Measurements from ENCODE around the gene NFS1.
A peak's percentile ranks its signal among the peaks of the same experiment; 100 is the strongest.

Gene NFS1

DNA sequence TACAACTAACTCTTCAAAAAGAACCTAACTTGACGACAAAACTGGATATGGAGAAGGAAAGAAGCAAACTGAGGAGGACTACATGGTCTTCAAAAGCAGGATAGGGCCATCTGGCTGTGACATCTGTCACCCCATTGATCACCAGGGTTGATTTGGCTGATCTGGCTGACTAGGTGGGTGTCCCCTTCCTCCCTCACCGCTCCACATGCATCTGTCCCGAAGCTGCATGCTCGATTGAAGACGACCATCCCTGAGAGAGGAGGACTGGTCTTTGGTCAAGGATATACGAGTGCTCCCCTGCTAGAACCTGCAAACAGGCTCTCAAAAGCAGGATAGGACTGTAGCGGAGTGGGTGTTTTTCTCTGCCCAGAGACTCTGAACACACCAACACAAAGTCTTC lies 56.1 kb downstream of the NFS1 start:
- DNase-seq (ENCODE audit: low read depth in 2 of 2): no peak

DNA sequence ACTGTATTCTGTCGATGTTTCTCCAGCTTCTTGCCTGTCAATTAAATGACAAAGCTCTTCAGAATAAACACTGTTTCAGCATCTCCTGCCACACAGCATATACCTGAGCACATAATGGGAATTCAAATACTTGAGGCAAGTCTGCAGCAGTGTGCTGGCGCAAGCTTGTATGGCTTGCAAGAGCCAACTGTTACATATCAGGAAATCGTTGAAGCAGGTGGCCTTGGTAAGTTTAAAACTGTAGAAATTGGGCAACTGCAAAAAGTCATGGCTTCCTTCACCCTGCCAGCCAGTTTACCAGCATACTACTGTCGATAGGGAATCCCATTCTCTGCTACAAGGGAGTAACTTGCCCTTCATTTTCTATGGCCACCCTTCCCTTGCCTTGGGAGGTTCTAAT lies 57.4 kb downstream of the NFS1 start:
- no peak for DNase-seq (ENCODE audit: low read depth in 2 of 2)

DNA sequence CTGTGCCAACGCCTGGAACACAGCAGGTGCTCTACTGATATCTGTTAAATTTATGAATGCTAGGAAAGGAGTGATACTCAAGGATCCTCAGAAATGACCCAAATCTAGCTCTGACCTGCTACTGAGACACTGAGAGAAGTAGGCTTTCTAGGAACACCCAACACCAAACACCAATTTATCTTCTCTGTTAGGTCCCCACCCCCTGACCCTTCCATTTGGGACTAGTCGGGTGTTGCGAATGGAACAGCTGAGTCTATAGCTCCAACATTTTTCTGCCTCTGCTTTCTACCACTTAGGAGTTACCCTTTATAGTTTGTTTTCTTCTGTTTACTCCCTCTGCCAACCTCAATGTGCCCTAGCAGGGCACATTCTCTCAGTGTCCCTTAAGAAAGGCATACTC lies 58.4 kb downstream of the NFS1 start:
- DNase-seq (ENCODE audit: low read depth in 2 of 2): no peak

DNA sequence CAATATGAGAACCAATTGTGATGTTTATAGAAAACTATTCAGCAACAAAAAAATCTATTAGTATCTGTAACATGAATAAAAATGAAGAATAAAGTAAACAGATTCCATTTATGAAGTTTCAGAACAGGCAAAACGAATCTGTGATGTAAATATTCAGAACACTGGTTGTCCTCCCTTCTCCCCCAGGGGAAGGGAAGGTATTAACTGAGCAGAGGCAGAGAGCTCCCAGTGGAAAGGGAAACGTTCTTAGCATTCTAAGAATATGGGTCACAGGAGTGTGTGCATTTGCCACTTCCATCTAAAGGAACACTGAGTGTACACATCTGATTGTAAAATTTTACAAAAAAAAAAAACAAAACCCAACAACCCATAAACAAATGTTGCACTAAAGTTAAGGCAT lies 60.4 kb downstream of the NFS1 start:
- DNase-seq (ENCODE audit: low read depth in 2 of 2): no peak

DNA sequence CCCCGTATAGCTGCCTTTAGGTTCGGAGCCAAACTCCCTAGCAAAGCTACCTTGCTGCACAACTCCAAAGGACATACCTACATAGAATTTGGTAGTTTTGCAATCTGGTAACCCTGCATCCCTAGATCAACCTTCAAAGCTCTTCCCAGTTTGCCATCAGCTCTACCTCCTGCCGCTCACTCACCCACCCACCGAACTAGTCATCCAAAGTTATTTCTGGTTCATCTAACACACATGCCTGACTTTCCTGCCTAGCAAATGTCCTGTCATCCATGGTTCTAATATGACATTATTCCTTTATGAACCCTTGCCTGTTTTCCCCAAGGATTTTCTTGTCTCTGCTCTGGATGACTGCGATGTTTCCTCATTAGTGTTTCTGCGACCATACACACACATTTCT lies 61.9 kb downstream of the NFS1 start:
- no peak for DNase-seq (ENCODE audit: low read depth in 2 of 2)

DNA sequence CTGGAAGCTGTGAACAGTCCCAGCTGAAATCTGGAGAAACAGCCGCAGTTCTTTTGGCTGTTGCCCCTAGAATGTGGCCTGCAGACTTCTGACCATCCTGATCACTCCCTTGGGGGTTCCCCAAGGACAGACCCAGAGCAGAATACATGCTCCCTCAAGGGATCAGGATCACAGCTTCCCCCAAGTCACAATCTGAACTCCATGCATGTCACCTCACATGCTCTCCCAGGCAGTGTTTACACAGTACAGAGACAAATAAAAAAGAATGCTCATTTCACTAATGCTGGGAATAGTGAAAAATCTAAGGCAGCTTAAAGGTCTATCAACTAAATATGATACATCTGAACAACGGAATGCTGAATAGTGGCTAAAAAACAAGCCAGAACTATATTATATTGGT lies 63.1 kb downstream of the NFS1 start:
- DNase-seq (ENCODE audit: low read depth in 2 of 2): no peak

DNA sequence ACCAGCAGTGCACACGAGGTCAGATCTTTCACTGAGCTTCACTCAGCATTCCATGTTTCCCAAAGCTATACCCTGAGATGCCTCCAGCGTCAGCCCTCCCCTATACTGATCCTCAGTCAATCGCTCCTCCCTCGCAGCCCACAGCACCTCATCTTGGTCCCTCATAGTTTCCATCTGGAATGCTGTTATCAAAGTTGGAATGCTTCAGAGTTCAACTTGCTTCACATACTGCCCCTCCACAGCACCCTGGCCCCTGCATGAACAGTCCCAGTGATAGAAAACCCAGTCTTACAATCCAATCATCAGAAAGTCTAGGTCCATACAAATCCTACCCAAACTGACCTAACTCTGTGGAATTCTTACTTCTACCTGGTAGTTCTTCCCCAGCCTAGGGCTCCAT lies 63.5 kb downstream of the NFS1 start:
- DNase-seq (ENCODE audit: low read depth in 2 of 2): no peak

DNA sequence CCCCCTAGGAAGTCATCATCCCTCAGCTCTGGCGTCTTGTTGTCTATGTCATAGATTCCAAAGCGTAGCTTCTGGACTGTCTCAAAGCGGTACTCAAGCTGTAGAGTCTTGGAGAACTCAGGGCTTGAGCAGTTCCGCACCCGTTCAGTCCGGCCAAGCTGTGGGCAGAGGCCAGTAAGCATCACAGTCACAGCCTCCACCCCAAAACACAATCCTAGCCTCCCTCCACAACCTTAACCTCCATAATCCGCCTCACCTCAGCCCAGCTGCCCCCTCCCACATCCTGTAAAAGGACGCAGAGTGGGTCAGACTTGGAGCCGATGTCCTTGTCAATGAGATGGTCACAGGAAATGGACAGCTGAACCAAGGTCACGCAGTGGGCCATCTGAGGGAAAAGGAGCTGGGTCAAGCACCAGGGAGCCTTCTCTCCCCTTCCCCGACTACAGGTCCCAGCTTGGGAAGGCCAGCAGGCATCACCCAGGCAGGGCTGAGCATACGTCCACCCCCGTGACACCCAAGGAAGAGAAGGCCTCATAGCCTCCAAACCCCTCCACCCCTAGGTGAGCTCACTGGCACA lies 66.5 kb downstream of the NFS1 start:
- DNase-seq (ENCODE audit: low read depth in 2 of 2): no peak

DNA sequence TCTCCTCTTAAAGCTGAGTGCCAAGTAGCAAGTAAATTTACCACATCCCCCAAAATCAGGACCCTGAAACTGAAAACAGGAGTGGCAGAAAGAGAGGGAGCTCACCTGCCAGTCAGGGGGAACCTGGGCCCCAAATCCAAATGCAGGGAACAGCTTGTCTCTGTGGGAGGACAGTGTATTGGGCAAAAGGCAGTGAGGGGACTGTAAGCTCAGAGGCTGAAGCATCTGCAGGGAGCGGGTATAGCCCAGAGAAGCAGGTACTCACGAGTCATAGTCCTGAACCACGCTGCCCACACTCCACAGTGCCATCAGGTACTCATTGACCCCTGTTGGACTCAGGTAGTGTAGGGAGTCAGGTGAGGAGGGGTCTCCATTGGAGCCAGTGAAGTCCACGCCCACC lies 68.5 kb downstream of the NFS1 start:
- no peak for DNase-seq (ENCODE audit: low read depth in 2 of 2)

DNA sequence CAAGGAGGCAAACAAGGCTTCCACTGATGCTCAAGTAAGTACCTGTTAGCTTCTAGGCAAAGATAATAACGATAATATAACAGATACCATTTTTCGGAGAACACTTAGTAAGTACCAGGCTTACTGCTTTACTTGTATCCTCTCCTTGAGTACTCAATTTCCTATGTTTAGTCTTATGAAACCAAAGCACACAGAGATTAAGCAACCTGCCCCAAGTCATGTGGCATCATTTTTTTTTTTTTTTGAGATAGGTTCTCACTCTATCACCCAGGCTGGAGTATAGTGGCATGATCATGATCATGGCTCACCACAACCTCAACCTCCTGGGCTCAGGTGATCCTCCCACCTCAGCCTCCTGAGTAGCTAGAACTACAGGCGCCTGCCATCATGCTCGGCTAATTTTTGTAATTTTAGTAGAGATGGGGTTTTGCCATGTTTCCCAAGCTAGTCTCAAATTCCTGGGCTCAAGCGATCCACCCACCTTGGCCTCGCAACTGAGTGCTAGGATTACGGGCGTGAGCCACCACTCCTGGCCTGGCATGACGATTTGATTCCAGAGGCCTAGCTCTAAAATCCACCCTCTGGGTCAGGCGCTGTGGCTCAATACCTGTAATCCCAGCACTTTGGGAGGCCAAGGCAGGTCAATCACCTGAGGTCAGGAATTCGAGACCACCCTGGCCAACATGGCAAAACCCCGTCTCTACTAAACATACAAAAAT lies 69.6 kb downstream of the NFS1 start:
- no peak for DNase-seq (ENCODE audit: low read depth in 2 of 2)

DNA sequence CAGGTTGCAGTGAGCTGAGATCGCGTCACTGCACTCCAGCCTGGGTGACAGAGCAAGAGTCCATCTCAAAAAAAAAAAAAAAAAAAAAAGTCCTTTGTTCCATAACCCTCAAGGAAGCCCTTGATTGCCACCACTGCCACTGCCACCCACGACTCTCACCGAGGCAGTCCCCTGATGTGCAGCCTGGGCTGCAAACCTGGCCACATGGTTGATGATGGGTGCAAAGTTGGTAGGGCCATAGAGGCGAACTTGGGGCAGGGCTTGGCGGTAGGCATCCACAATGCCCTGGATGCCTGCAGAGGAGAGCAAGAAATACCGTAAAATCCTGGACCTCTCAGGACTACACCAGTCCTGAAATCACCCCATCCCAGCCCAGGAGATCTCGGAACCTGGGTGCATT lies 72.0 kb downstream of the NFS1 start:
- no peak for DNase-seq (ENCODE audit: low read depth in 2 of 2)

DNA sequence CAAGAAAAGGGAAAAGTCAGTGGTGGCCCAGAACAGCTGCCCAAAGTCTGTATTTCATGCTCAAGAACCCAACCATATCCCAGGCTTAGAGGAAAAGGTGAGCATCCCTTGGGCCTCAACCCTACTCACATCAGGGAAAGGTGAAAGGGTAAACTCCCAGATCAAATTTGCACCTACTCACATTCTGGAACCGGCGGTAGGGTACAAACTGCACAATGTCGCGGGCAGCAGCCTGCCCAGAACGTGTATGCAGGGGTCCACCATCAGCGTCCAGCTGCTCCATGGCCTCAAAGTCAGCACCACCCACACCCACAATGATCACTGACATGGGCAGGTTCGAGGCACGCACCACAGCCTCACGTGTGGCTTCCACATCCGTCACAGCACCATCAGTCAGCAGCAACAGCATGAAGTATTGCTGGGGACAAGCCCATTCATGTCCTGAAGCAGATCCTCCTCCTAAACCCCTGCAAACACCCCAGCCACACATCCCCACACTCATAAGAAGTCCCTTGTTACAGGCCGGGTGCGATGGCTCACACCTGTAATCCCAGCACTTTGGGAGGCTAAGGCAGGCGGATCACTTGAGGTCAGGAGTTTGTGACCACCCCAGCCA lies 72.7 kb downstream of the NFS1 start:
- no peak for DNase-seq (ENCODE audit: low read depth in 2 of 2)

DNA sequence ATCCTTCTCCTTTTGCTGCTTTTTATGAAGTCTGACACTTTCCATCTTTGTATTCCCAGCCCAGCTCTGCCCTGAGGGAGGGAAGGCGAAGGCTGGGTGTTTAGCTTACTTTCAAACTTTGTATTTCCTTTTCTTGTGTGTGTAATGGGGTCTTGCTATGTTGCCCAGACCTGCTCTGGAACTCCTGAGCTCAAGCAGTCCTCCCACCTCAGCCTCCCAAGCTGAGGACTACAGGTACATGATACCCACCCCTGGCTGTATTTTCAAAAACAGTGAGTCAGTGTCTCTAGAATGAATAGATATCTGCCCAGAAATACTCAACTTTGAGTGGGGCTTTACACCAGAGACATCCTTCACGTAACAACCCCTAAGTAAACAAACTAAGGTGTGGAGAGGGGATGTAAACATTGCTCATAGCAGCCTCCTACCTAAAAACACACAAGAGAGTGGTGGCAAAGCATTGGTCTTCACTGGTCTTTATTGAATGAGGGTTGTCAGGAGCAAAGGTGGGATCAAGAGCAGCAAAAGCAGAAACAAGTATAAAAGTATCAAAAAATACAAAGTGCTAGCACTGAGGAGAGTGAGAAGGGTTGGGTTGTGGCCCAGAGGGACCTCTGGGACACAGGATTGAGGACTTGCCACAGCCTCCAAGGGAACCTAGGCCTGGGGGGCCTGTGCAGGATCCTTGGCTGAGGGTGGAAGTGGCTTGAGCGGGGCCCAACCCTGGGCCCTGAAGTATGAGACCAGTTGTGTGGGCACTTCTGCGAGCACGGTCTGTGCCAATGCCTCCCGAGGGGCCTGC lies 73.4 kb downstream of the NFS1 start:
- no peak for DNase-seq (ENCODE audit: low read depth in 2 of 2)

DNA sequence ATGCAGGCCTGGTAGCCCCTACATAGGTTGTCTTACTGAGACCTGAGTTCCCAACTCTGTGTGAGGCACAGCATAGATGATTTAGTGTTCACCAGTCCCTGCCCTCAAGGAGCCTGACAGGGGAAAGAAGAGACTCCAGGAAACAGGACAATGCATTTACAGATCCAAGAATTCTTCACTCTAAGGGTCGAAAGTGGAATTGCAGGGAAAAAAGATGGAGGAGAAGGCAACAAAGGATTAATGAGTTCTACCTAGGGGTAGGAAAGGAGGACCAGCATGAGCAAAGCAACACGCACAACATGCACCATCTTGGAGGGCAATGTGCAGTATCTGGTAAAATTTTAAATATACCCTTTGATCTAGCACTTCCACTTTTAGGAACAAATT lies 77.6 kb downstream of the NFS1 start:
- DNase-seq (ENCODE audit: low read depth in 2 of 2): no peak

DNA sequence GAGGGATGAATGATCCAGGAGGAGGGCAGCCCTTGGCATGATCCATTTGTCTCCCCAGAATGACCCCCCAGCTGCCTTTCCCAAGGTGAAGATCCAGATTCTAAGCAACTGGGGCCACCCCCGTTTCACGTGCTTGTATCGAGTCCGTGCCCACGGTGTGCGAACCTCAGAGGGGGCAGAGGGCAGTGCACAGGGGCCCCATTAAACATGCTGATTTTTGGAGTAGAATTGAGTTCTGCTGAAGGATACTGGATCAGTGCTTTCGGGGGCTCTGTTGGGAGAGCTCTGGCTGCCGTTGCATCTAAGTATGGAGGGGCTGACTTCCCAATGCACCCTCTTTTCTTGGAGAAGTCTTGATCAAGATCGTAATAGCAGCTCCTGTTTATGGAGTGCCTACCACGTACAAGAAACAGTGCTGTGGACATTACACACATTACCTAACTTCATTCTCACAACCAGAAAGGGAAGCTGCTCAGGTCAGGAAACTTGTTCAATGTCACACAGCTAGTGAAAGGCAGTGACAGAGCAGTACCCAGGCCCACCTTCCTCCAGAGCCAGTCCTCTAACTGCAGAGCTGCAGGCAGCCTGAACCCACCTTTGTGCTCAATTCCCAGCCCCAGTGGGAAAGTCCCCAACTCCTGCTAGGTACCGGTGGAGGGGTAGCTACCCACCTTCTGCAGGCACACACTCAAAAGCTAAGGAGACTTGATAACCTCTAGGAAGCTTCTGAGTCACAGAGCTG lies 78.2 kb downstream of the NFS1 start:
- no peak for DNase-seq (ENCODE audit: low read depth in 2 of 2)

DNA sequence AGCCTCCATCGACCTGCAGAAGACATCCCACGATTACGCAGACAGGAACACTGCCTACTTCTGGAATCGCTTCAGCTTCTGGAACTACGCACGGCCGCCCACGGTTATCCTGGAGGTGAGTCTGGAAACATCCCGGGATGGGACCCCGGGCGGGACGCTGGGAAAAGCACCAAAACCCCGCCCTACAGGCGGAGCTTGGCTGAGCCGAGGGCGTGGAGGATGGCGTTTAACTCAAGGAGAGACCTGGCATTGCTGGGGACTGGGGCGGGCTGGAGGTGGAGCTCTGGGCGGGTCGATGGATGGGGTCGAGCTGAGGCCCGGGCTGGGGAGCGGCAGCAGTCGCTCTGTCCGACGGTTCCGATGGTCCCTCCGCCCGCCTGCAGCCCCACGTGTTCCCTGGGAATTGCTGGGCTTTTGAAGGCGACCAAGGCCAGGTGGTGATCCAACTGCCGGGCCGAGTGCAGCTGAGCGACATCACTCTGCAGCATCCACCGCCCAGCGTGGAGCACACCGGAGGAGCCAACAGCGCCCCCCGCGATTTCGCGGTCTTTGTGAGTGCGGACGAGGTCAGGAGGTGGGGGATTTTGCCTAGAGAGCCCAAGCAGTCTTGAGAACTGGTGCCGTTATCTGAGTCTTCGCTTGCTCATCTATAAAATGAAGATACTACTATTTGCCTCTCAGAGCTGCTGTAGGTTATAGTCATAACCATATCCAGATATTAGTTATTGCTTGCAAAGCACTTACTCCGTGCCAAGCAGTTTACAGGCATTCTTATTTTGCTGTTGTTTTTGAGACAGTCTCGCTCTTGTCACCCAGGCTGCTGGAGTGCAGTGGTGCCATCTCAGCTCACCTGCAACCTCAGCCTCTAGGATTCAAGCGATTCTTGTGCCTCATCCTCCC lies 79.7 kb downstream of the NFS1 start:
- peak; percentile 60 to 74 for DNase-seq (ENCODE audit: low read depth in 2 of 2)

DNA sequence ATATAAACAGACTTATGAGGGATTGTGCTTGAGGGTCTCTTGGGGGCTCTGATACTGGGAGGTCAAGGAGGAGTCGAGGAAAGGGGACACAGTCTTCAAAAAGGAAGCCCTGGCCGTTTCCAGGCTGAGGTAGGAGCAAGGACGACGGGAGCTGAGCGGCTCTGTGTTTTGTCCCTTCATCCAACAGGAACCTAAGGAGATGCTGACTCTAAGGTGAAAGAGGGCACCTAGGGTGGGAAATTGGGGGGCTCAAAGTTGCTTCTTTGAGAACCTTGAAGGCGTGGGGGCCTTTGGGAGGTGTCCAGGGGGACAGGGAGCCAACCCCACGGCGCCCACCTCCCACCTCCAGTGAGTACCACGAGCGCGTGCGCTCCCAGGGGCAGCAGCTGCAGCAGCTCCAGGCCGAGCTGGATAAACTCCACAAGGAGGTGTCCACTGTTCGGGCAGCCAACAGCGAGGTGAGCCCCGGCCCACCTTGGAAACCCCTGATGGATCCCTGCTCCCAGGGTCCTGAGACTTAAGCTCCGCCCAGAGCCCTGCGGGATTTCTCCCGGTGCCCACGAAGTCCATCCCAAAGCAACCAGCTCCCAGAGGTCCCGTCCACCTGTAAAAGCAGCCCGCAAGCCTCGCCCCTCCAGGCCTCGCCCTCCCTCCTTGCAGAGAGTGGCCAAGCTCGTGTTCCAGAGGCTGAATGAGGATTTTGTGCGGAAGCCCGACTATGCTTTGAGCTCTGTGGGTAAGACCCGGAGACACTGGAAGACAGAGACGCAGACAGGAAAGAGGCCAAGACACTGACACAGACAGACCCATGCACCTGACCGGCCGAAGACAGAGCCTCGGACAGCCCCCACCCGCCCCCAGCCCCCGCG lies 80.7 kb downstream of the NFS1 start:
- no peak for DNase-seq (ENCODE audit: low read depth in 2 of 2)

Measured in stimulated activated CD4-positive, alpha-beta T cell treated with anti-CD3 and anti-CD28 coated beads, Interleukin-1b, Interleukin-23, amount 100 ng/mL, for 4 hours (primary cell).